Measurements from ENCODE around the gene FCRLB.

The FCRLB gene

GRCh38 chr1:161747801-161748200, 26.5 kb downstream of the FCRLB start:
- H3K4me3 ChIP-seq (ENCODE audit: low read depth in 1 of 2, low read length in 2 of 2): no peak overlapping the region
- no peak overlapping the region for H3K27ac ChIP-seq (ENCODE audit: low read length)
- H3K79me2 ChIP-seq (ENCODE audit: insufficient read depth, low read length): peaks cover 35% of the 10 kb centered on the region
- peaks cover 31% of the 10 kb centered on the region for H3K4me1 ChIP-seq (ENCODE audit: insufficient read depth, low read length)
- H3K36me3 ChIP-seq (ENCODE audit: insufficient read depth, low read length): peaks cover 22% of the 10 kb centered on the region
- H4K20me1 ChIP-seq (ENCODE audit: insufficient read depth, low read length): peaks cover 3% of the 10 kb centered on the region; the same call in 1 of the 2 replicates
- no peaks in the 10 kb centered on the region for H3K9me3 ChIP-seq (ENCODE audit: insufficient read depth, low read length, severe bottlenecking)
- no peak overlapping the region for H2AFZ ChIP-seq (ENCODE audit: low read depth, low read length)
- no peak overlapping the region for H3K9ac ChIP-seq (ENCODE audit: low read depth, low read length)
- no peak for DNase-seq
- no peak for ATAC-seq (ENCODE audit: insufficient read depth, low read depth)
- TF ChIP-seq CTCF (IDR thresholded peaks at IDR 0.05; ENCODE audit: borderline replicate concordance, extremely low read depth, low read length, poor library complexity, severe bottlenecking) (no peak), EZH2 (IDR thresholded peaks at IDR 0.05; ENCODE audit: borderline replicate concordance, low read depth, low read length, severe bottlenecking) (no peak)
- no peaks in the 10 kb centered on the region for H3K27me3 ChIP-seq (ENCODE audit: insufficient read depth, low read length, poor library complexity)
- no peak overlapping the region for H3K4me2 ChIP-seq (ENCODE audit: insufficient read depth, low read length)

- peaks cover 3% of the 10 kb centered on the region; the same call in 1 of the 2 replicates for H4K20me1 ChIP-seq (ENCODE audit: insufficient read depth, low read length)
- peak within 1 kb of the TSS; percentile 92 for H3K9ac ChIP-seq (ENCODE audit: low read depth, low read length)
- ATAC-seq (ENCODE audit: insufficient read depth, low read depth): peak; percentile 98
- no peaks in the 10 kb centered on the region for H3K27me3 ChIP-seq (ENCODE audit: insufficient read depth, low read length, poor library complexity)
- no peak for TF ChIP-seq EZH2 (IDR thresholded peaks at IDR 0.05; ENCODE audit: borderline replicate concordance, low read depth, low read length, severe bottlenecking)
- TF ChIP-seq CTCF (IDR thresholded peaks at IDR 0.05; ENCODE audit: borderline replicate concordance, extremely low read depth, low read length, poor library complexity, severe bottlenecking): peak; percentile 66
- H3K9me3 ChIP-seq (ENCODE audit: insufficient read depth, low read length, severe bottlenecking): no peaks in the 10 kb centered on the region
- peaks cover 34% of the 10 kb centered on the region for H3K4me1 ChIP-seq (ENCODE audit: insufficient read depth, low read length)
- peak; percentile 92 for DNase-seq
- peak within 1 kb of the TSS; percentile 90 for H2AFZ ChIP-seq (ENCODE audit: low read depth, low read length)
- H3K27ac ChIP-seq (ENCODE audit: low read length): peak within 1 kb of the TSS; percentile 91
- peak within 1 kb of the TSS; percentile 95 to 99 for H3K4me3 ChIP-seq (ENCODE audit: low read depth in 1 of 2, low read length in 2 of 2)
- peaks cover 40% of the 10 kb centered on the region for H3K36me3 ChIP-seq (ENCODE audit: insufficient read depth, low read length)
- H3K79me2 ChIP-seq (ENCODE audit: insufficient read depth, low read length): peaks cover 44% of the 10 kb centered on the region
- peak within 1 kb of the TSS; percentile 89 for H3K4me2 ChIP-seq (ENCODE audit: insufficient read depth, low read length)
Observed at GRCh38 chr1:161749509-161750407, 28.4 kb downstream of the FCRLB start, which contains the start of gene DUSP12. TSS of gene DUSP12 (plus strand) at chr1:161749786. CDS start at chr1:161749802, 16 bp downstream.

GRCh38 chr1:161763522-161764098, 42.3 kb downstream of the FCRLB start:
- no peak overlapping the region for H3K4me3 ChIP-seq (ENCODE audit: low read depth in 1 of 2, low read length in 2 of 2)
- H3K27me3 ChIP-seq (ENCODE audit: insufficient read depth, low read length, poor library complexity): no peaks in the 10 kb centered on the region
- no peak overlapping the region for H3K4me2 ChIP-seq (ENCODE audit: insufficient read depth, low read length)
- no peaks in the 10 kb centered on the region for H3K9me3 ChIP-seq (ENCODE audit: insufficient read depth, low read length, severe bottlenecking)
- H4K20me1 ChIP-seq (ENCODE audit: insufficient read depth, low read length): no peaks in the 10 kb centered on the region
- H3K27ac ChIP-seq (ENCODE audit: low read length): no peak overlapping the region
- peak; percentile 69 for TF ChIP-seq CTCF (IDR thresholded peaks at IDR 0.05; ENCODE audit: borderline replicate concordance, extremely low read depth, low read length, poor library complexity, severe bottlenecking)
- TF ChIP-seq EZH2 (IDR thresholded peaks at IDR 0.05; ENCODE audit: borderline replicate concordance, low read depth, low read length, severe bottlenecking): no peak
- no peak overlapping the region for H3K9ac ChIP-seq (ENCODE audit: low read depth, low read length)
- DNase-seq: peak; percentile 23
- peaks cover 28% of the 10 kb centered on the region for H3K79me2 ChIP-seq (ENCODE audit: insufficient read depth, low read length)
- ATAC-seq (ENCODE audit: insufficient read depth, low read depth): no peak
- H3K4me1 ChIP-seq (ENCODE audit: insufficient read depth, low read length): peaks cover 32% of the 10 kb centered on the region
- H3K36me3 ChIP-seq (ENCODE audit: insufficient read depth, low read length): peaks cover 5% of the 10 kb centered on the region
- H2AFZ ChIP-seq (ENCODE audit: low read depth, low read length): no peak overlapping the region
